GM19025 (cell line): ENCODE results near the gene SMIM38.

Source experiments
- ATAC-seq: cut with Tn5 transposase; IDR thresholded peaks from one replicate; pipeline ENCODE4 v1.9.1; 2021; ENCODE audit warnings: mild to moderate bottlenecking, low read depth, moderate library complexity; ENCODE audit not compliant: unreplicated experiment

The SMIM38 gene

GRCh38 chr11:69200331-69201065 lies 44.8 kb downstream of the SMIM38 start:
- ATAC-seq = no peak

GRCh38 chr11:69201066-69201365 lies 45.3 kb downstream of the SMIM38 start:
- ATAC-seq = no peak

DNA sequence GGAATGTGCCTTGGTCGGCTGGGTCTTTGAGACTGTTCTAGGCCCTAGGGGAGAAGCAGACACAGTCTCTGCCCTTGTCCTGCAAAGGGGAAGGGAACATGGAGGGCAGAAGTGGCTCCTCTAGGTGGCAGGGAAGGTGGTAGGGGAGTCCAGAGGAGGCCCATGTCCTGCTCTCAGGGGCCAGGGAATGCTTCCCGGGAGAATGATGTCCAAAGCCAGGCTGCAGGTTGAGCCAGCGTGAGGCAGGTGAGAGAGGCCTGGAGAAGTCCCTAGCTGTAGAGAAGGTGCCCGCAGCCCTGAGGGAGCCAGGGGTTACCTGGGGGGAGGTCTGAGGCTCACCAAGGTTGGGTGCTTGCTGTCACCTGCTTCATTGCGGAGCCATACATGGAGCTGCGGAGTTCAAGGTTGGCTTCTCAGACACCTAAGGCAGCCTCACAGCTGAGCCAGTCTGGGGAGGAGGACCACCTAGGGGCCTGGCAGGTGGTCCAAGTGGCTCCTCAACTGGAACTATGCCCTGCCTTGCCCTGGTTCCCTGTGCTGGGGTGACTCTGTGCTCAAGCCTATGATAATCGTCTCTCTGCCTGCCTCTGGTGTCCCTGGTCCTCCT lies 46.1 kb downstream of the SMIM38 start:
- no peak for ATAC-seq

DNA sequence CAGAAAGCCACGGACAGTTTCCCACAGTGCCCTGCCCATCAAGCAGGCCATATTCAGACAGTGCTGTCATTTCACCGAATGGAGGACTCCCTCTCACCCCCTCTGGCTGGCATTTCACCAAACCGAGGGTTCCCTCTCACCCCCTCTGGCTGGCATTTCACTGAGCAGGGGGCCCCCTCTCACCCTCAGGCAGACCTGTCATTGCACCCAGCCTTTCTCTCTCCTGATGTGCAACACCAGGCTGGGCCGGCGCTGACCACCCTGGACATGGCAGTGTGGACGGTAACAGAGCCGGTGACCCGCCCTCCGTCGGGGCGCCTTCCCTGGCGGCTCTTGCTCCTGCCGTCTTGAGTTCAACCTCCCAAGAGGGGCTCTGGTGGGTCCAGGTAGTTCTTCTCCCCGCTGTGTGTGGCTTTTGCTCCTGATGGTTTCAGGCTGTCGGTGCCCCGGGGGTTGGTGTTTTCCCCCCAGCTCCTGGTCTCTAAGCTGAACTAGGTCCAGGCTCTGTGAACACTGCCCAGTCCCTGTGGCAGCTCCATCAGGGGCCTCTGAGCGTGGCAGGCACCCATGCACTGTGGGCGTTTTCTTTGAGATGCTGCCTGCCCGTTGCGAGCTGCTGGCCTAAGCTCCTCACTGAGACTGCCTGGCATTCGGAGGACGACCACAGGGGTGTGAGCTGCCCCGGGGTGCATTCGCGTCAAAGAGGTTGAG lies 46.9 kb downstream of the SMIM38 start:
- ATAC-seq = no peak

GRCh38 chr11:69203381-69203780 lies 47.6 kb downstream of the SMIM38 start:
- ATAC-seq = no peak

DNA sequence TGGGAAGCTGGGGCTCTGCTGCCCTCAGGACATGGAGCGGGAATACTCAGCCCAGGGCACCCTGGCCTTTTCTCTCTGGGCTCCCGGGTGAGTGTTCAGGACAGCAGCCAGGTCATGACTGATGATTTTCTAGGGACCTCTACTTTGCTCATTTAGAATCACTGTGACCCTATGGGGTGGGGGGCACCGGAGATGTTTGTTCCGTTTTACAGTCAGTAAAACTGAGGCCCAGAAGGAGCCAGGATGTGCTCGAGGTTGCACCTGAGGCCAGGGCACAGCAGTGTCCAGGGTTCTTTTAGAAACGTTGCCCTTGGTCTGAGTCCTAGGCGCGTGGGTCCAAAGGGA lies 48.1 kb downstream of the SMIM38 start:
- no peak for ATAC-seq

DNA sequence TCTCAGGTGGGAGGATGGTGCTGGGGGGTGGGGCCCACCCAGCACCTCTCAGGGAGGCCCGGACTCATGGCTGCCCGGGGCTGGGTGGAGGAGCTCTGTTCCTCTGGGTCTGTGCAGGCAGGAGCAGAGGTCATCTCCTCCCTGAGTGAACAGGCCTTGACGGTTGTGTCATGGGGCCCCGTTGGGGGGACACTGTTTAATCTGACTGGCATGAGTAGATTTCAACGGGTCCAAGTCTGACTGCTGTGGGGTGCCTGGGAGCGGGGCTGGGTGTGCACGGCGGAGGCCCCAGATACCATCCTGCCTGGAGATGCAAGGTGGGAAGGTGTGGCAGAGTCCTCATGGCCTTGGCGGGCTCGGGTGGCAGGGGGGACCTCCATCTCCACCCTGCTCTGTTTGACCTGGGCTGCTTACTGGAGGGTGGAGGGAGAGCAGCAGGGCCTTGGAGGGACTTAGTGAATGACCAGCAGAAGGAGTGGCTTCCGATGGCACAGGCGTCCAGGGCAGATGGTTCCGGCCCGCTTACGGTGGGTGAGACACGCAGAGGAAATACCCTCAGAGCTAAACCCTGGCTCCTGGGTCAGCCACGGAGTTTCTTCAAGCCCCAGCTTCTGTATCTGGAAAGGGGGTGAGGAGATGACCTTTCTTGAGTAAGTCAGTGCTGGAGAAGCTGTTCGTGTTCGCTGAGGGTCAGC lies 48.7 kb downstream of the SMIM38 start:
- no peak for ATAC-seq

DNA sequence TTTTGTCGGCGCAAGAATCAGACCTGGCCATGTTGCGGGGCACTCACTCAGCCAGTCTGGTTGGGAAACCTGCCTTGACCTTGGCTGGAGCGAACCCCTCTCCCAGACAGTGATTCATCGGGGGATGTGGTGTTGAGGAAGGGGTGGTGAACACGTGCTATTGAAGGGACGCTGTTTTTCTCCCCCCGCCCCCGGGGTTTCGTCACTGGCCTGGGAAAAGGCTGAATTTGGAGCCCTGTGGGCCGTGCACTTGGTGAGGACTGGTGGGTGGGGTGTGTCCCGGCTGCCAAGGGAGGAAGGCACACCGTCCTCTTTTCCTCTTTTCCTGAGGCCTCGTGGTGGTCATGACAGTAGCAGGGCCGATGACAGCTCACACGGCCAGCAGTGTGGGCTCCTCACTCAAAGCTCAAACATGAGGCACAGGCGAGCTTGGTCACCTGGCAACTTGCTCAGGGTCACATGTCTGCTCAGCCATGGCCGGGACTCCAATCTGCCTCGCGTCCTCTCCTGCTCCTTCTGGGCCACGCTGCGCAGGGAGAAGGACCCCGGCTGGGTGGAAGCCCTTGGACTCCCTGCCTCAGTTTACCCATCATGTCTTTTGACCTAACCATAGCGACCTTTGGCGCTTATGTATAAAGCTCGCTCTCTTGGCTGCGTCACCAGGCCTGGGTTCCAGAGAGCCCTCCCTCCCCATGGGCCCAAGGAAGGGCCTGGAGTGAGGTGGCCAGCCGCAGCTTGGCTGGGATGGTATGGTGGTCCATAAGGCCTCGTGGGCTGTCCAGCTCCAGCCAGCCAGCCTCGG lies 49.4 kb downstream of the SMIM38 start:
- ATAC-seq = no peak
